Measurements from ENCODE around the gene LNX2. TPM values are rescaled to one million over a fixed set of nuclear protein-coding genes. Genes with fewer than 3 reads are reported as not detected.

LNX2 gene
- total RNA-seq, 1 donor from 2014 or later: 9.2 TPM

DNA sequence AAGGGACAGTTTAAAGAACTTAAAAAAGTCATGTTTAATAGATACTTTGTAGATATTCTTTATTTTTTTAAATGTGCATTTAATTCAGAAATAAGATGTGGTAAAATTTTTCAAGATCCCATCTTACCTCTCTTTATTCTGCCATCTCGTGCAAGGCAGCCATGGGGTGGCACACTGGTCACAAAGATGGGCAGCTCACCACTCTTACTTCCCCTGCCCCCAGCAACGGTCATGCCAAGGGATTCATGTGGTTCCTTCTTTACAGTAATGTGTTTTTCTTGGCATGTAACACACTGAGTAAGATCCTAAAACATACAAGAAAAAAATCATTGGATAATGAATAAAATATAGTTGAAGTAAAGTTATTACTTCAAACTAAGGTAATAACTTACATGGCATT is 64.2 kb downstream of the LNX2 start:
- Mint-ChIP-seq H3K27ac (ENCODE audit: unreplicated experiment) (peak overlapping the region; percentile 72), H3K4me1 (ENCODE audit: low read depth) (peaks cover 11% of the 10 kb centered on the region), H3K36me3 (ENCODE audit: low read depth) (peaks cover 15% of the 10 kb centered on the region), H3K4me3 (ENCODE audit: unreplicated experiment) (no peak overlapping the region), H3K9me3 (ENCODE audit: low read depth) (no peaks in the 10 kb centered on the region), H3K27me3 (ENCODE audit: low read depth) (no peaks in the 10 kb centered on the region)
- DNase-seq (ENCODE audit: low spot score): no peak
- TF ChIP-seq, protein P1, sequence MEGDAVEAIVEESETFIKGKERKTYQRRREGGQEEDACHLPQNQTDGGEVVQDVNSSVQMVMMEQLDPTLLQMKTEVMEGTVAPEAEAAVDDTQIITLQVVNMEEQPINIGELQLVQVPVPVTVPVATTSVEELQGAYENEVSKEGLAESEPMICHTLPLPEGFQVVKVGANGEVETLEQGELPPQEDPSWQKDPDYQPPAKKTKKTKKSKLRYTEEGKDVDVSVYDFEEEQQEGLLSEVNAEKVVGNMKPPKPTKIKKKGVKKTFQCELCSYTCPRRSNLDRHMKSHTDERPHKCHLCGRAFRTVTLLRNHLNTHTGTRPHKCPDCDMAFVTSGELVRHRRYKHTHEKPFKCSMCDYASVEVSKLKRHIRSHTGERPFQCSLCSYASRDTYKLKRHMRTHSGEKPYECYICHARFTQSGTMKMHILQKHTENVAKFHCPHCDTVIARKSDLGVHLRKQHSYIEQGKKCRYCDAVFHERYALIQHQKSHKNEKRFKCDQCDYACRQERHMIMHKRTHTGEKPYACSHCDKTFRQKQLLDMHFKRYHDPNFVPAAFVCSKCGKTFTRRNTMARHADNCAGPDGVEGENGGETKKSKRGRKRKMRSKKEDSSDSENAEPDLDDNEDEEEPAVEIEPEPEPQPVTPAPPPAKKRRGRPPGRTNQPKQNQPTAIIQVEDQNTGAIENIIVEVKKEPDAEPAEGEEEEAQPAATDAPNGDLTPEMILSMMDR (IDR thresholded peaks at IDR 0.05): peak; percentile 80

DNA sequence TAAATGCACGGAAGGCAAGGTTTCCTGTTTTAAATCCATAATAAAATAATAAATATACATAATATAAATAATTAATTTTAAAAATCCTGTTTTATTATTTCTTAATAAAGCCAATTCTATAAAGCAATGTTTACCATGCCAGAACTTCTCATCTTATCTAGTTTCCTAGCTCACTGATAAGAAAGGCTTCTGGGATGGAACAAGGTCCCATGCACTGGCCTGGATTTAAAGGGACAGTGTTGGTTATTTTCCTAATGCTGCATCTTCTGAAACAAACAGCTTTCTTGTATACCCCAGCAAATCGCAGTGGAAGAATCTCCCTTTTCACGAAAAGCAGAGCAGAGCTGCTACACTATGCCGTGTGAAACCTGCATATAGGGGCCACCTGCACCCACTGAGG is 68.8 kb downstream of the LNX2 start:
- Mint-ChIP-seq H3K4me3 (ENCODE audit: unreplicated experiment) (no peak overlapping the region), H3K27ac (ENCODE audit: unreplicated experiment) (no peak overlapping the region), H3K27me3 (ENCODE audit: low read depth) (no peaks in the 10 kb centered on the region), H3K4me1 (ENCODE audit: low read depth) (peaks cover 8% of the 10 kb centered on the region), H3K36me3 (ENCODE audit: low read depth) (peaks cover 20% of the 10 kb centered on the region), H3K9me3 (ENCODE audit: low read depth) (no peaks in the 10 kb centered on the region)
- TF ChIP-seq, protein P1 (IDR thresholded peaks at IDR 0.05): no peak
- DNase-seq (ENCODE audit: low spot score): no peak

DNA sequence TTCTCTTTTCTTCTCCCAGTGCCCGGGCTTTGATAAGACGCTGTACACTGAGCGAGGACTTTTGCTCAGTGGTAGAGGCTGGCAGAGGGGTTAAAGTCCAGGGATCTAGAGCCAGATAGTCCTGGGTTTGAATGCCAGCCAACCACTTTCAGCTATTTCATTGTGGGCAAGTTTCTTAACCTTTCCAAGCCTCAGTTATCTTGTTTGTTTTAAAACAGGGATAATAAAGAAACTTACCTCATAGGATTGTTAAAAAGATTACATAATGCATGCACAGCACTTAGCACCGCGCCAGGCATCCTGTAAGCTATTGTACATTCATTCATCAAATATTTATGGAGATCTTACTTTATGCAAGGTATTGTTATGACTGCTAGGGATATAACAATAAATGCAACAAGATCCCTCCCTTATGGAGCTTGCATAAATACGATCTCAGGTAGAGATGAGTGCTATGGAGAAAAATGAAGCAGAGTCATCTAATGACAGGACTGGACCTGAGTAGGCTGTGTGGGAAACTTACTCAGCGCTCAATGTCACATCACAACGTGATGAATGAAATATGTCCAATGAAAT is 70.8 kb downstream of the LNX2 start:
- DNase-seq (ENCODE audit: low spot score): no peak
- Mint-ChIP-seq H3K4me1 (ENCODE audit: low read depth) (no peaks in the 10 kb centered on the region), H3K4me3 (ENCODE audit: unreplicated experiment) (no peak overlapping the region), H3K9me3 (ENCODE audit: low read depth) (no peaks in the 10 kb centered on the region), H3K36me3 (ENCODE audit: low read depth) (peaks cover 18% of the 10 kb centered on the region), H3K27ac (ENCODE audit: unreplicated experiment) (no peak overlapping the region), H3K27me3 (ENCODE audit: low read depth) (no peaks in the 10 kb centered on the region)
- TF ChIP-seq, protein P1 (IDR thresholded peaks at IDR 0.05): no peak

DNA sequence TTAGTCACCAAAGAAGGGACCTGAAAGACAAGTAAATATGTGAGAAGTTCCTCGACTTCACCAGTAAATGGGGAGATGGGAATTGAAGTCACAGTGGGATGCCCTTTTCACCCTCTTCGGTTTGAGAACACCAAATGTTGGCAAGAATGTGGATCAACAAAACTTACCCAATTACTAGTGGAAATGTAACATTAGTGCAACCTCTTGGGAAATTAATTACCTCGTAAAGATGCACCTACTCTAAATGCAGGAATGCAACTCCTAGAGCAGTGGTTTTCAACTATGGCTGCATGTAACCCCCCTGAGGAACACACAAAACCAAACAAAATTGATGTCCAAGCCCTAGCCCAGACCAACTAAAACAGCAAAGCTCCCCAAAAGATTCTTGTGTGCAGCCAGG is 78.1 kb downstream of the LNX2 start:
- Mint-ChIP-seq H3K27ac (ENCODE audit: unreplicated experiment) (no peak overlapping the region), H3K4me3 (ENCODE audit: unreplicated experiment) (no peak overlapping the region), H3K36me3 (ENCODE audit: low read depth) (peaks cover 7% of the 10 kb centered on the region), H3K9me3 (ENCODE audit: low read depth) (no peaks in the 10 kb centered on the region), H3K4me1 (ENCODE audit: low read depth) (no peaks in the 10 kb centered on the region), H3K27me3 (ENCODE audit: low read depth) (no peaks in the 10 kb centered on the region)
- DNase-seq (ENCODE audit: low spot score): no peak
- TF ChIP-seq, protein P1 (IDR thresholded peaks at IDR 0.05): no peak

DNA sequence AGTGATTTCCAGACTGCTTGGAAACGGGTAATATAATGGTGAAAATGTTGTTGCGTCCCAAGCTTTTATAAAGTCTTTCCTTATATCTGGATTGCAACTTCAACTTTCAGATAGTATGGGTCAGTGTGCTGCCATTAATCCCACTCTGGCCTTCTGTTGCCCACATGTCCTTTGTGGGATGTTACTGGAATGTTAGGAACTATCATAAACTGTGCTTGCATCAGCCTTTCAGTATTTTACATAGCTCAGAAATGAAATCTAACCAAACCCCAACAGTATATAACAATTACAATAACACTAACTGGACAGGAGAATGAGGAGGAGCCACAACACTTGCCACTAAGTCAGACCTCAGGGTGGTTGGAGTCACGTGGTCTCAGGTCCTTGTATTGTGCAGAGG is 78.9 kb downstream of the LNX2 start:
- H3K36me3 Mint-ChIP-seq (ENCODE audit: low read depth): peaks cover 7% of the 10 kb centered on the region
- DNase-seq (ENCODE audit: low spot score): no peak
- H3K9me3 Mint-ChIP-seq (ENCODE audit: low read depth): no peaks in the 10 kb centered on the region
- H3K4me3 Mint-ChIP-seq (ENCODE audit: unreplicated experiment): no peak overlapping the region
- H3K27me3 Mint-ChIP-seq (ENCODE audit: low read depth): no peaks in the 10 kb centered on the region
- TF ChIP-seq, protein P1 (IDR thresholded peaks at IDR 0.05): no peak
- no peak overlapping the region for H3K27ac Mint-ChIP-seq (ENCODE audit: unreplicated experiment)
- H3K4me1 Mint-ChIP-seq (ENCODE audit: low read depth): no peaks in the 10 kb centered on the region
